ENCODE data around the gene ETV4.

The ETV4 gene

GRCh38 chr17:43545383-43545632 lies 832 bp downstream of the ETV4 start:
- FAIRE-seq (peak; percentile 35), DNase-seq (ENCODE audit: low spot score) (no peak)

GRCh38 chr17:43543771-43544575 lies 2.2 kb downstream of the ETV4 start:
- DNase-seq (ENCODE audit: low spot score) = no peak
- FAIRE-seq = no peak

- no peak for DNase-seq (ENCODE audit: low spot score)
- no peak for FAIRE-seq
Observed at GRCh38 chr17:43543300-43543699, 2.8 kb downstream of the ETV4 start.

- FAIRE-seq (no peak), DNase-seq (ENCODE audit: low spot score) (no peak)
Observed at GRCh38 chr17:43542859-43543258, 3.3 kb downstream of the ETV4 start.

- DNase-seq (ENCODE audit: low spot score) = no peak
- no peak for FAIRE-seq
Observed at GRCh38 chr17:43540821-43541674, 5.1 kb downstream of the ETV4 start.

GRCh38 chr17:43536236-43536992 lies 9.7 kb downstream of the ETV4 start:
- DNase-seq (ENCODE audit: low spot score) (peak; percentile 78), FAIRE-seq (no peak)

- FAIRE-seq = no peak
- no peak for DNase-seq (ENCODE audit: low spot score)
Observed at GRCh38 chr17:43534909-43535308, 11.2 kb downstream of the ETV4 start.

GRCh38 chr17:43533699-43534098 lies 12.4 kb downstream of the ETV4 start:
- no peak for FAIRE-seq

GRCh38 chr17:43532581-43532980 lies 13.6 kb downstream of the ETV4 start:
- FAIRE-seq (no peak), DNase-seq (ENCODE audit: low spot score) (no peak)

More at GRCh38 chr17:43533699-43534098, 12.4 kb downstream of the ETV4 start:
- DNase-seq (ENCODE audit: low spot score) = no peak

- FAIRE-seq (no peak), DNase-seq (ENCODE audit: low spot score) (no peak)
Observed at GRCh38 chr17:43531955-43532354, 14.2 kb downstream of the ETV4 start.

- no peak for FAIRE-seq
Observed at GRCh38 chr17:43531082-43531378, 15.1 kb downstream of the ETV4 start.

GRCh38 chr17:43530288-43531081 lies 15.7 kb downstream of the ETV4 start:
- DNase-seq (ENCODE audit: low spot score) (peak; percentile 89), FAIRE-seq (no peak)

More at GRCh38 chr17:43531082-43531378, 15.1 kb downstream of the ETV4 start:
- DNase-seq (ENCODE audit: low spot score) = no peak

- FAIRE-seq (no peak), DNase-seq (ENCODE audit: low spot score) (no peak)
Observed at GRCh38 chr17:43529947-43530287, 16.2 kb downstream of the ETV4 start.

- no peak for FAIRE-seq
- DNase-seq (ENCODE audit: low spot score) = no peak
Observed at GRCh38 chr17:43528988-43529814, 16.9 kb downstream of the ETV4 start.

- DNase-seq (ENCODE audit: low spot score) (no peak), FAIRE-seq (no peak)
Observed at GRCh38 chr17:43528319-43528987, 17.7 kb downstream of the ETV4 start.

GRCh38 chr17:43526886-43527648 lies 19.1 kb downstream of the ETV4 start:
- FAIRE-seq = no peak
- DNase-seq (ENCODE audit: low spot score) = no peak

GRCh38 chr17:43524945-43525575 lies 21.1 kb downstream of the ETV4 start:
- FAIRE-seq (no peak), DNase-seq (ENCODE audit: low spot score) (no peak)

- DNase-seq (ENCODE audit: low spot score) (no peak), FAIRE-seq (no peak)
Observed at GRCh38 chr17:43521389-43521788, 24.8 kb downstream of the ETV4 start.
